ENCODE data around the gene PLD6. TPM values are rescaled to one million over a fixed set of nuclear protein-coding genes. Genes with fewer than 3 reads are reported as not detected.

The PLD6 gene
- total and polyA plus RNA-seq, 10 of the 15 experiments (the other 5 are each of a cell fraction or from before 2014, with no cell fraction given) = 4.7 to 21.4 (median 12.0) TPM

DNA sequence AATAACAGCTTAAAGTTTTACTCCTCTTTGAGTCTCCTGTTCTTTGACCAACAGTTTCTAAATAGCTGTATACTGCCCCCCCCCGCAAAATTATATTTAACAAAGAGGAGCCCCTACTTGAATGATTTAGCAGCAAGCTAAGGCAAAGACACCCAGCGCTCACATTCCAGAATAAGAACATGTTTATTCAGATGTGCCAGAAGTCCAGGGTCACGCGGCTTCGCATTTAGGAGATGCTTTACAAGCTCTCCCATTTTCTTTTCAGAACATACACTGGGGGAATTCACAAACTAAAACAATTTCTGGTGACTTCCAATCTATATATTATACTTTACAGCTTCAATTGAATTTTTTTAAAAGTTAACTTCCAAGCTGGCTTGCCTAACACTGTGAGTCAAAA is 5.3 kb downstream of the PLD6 start:
- intact Hi-C loops (cut with micrococcal nuclease; ENCODE audit: unreplicated experiment) = loop anchor here (10.0 kb wide), 2 partner anchors 104 to 196 kb away; partner anchors contain the start of gene NT5M
- WGBS (ENCODE audit: insufficient coverage, insufficient replicate concordance, low lambda C conversion rate, missing lambda C conversion rate) = 89% methylated on average over 5 of the region's 5 CpGs
- no peak overlapping the region for H3K4me3 ChIP-seq
- no peak overlapping the region for H3K27ac ChIP-seq (ENCODE audit: control insufficient read depth, insufficient read depth)
- no peaks in the 10 kb centered on the region for H3K9me3 ChIP-seq (replicated peaks; ENCODE audit: control insufficient read depth, insufficient read depth, low read length)
- H3K27me3 ChIP-seq (replicated peaks in 1 of 2; ENCODE audit: control insufficient read depth in 2 of 2, insufficient read depth in 2 of 2, low read length in 1 of 2) = no peaks in the 10 kb centered on the region
- ChIA-PET SMC1A (ENCODE audit: uncharacterized antibody, unreplicated experiment) (interaction anchor here (0.6 to 3.1 kb wide), 3 partner anchors 10 to 20 kb away, joined by 3 to 10 read pairs (median 8); no protein-coding TSS in a partner anchor), RAD21 (ENCODE audit: unreplicated experiment) (interaction anchor here (0.6 kb wide), 1 partner anchor 75 kb away, joined by 3 read pairs; no protein-coding TSS in a partner anchor), CTCF (interaction anchor here (0.7 to 1.1 kb wide), 2 partner anchors 41 to 57 kb away, joined by 3 read pairs; no protein-coding TSS in a partner anchor), POLR2A (interaction anchor here (1.1 kb wide), 1 partner anchor 8 kb away, joined by 3 read pairs; no protein-coding TSS in a partner anchor)
- BruUV-seq (replicated peaks) = no TSS peak
- DNase-seq (ENCODE audit: low read depth, low spot score) (no peak), ATAC-seq (no peak), FAIRE-seq (no peak)
- no peak overlapping the region for H3K4me2 ChIP-seq (ENCODE audit: control insufficient read depth, insufficient read depth)
- TF ChIP-seq STAT1 (conservative IDR thresholded peaks at IDR 0.05) = no peak
- TF ChIP-seq SIN3A (IDR thresholded peaks at IDR 0.05; ENCODE audit: low read depth, low read length) = no peak
- TF ChIP-seq SREBF1 (IDR thresholded peaks at IDR 0.05; ENCODE audit: low read length) = no peak
- no peak for TF ChIP-seq SUZ12 (IDR thresholded peaks at IDR 0.05; ENCODE audit: unreplicated experiment)
- no peak for TF ChIP-seq MTA3 (IDR thresholded peaks at IDR 0.05; ENCODE audit: borderline replicate concordance, low read length)
- no peak for TF ChIP-seq RAD21 (IDR thresholded peaks at IDR 0.05; ENCODE audit: insufficient read depth, low read depth, low read length)
- no peak for TF ChIP-seq ASH2L (IDR thresholded peaks at IDR 0.05; ENCODE audit: borderline replicate concordance, low read depth)
- TF ChIP-seq RCOR1 (conservative IDR thresholded peaks at IDR 0.05; ENCODE audit: low read depth, low read length) = no peak
- H3K9ac ChIP-seq (ENCODE audit: control insufficient read depth, insufficient read depth, low read length) = no peak overlapping the region
- H3K79me2 ChIP-seq (ENCODE audit: control insufficient read depth, insufficient read depth, low read length) = peaks cover 32% of the 10 kb centered on the region
- H4K20me1 ChIP-seq (ENCODE audit: control insufficient read depth, insufficient read depth) = no peaks in the 10 kb centered on the region
- peaks cover 7% of the 10 kb centered on the region; the same call in 1 of the 2 replicates for H3K4me1 ChIP-seq (ENCODE audit: control insufficient read depth, insufficient read depth, low read length)
- peaks cover 2 to 7% of the 10 kb centered on the region in 2 experiments for H3K36me3 ChIP-seq (ENCODE audit: control insufficient read depth in 2 of 2, insufficient read depth in 2 of 2, low read length in 1 of 2)
- in situ Hi-C loops (cut with MboI) = no loop called here
- no peak overlapping the region for H2AFZ ChIP-seq (ENCODE audit: control insufficient read depth, low read depth, low read length)

Data from GM12878 (cell line).